Suprapubic skin (tissue), 4 donors: ENCODE results near the gene YJU2.

ENCODE experiments used
- CTCF ChIP-seq, 2 donors: fragments of 200-600 bp in 1 of 2; fragments of 450-650 bp in 1 of 2; sonication (generic) in 1 of 2; IDR thresholded peaks; one replicate each; pipeline ENCODE4 v1.5.1; 2016 to 2019; ENCODE audit warnings: antibody characterized with exemption in 2 of 2, mild to moderate bottlenecking in 1 of 2, moderate library complexity in 1 of 2
- EP300 ChIP-seq: sonication (generic); formaldehyde crosslinking; IDR thresholded peaks from one replicate; pipeline ENCODE4 v1.6.1; 2017; ENCODE audit warnings: antibody characterized with exemption
- POLR2A ChIP-seq, 2 donors: fragments of 450-650 bp; IDR thresholded peaks; one replicate each; pipeline ENCODE4 v1.6.1; 2017; ENCODE audit warnings: antibody characterized with exemption in 2 of 2, mild to moderate bottlenecking in 2 of 2, moderate library complexity in 2 of 2
- POLR2AphosphoS5 ChIP-seq, 3 donors: sonication (generic); formaldehyde crosslinking; IDR thresholded peaks; one replicate each; pipeline ENCODE4 v1.6.1; 2017; ENCODE audit warnings: antibody characterized with exemption in 3 of 3

- TF ChIP-seq CTCF (IDR thresholded peaks at IDR 0.05) (no peak), POLR2AphosphoS5 (IDR thresholded peaks at IDR 0.05) (no peak), POLR2A (IDR thresholded peaks at IDR 0.05) (no peak), EP300 (no peak)
These were observed 31.8 kb downstream of the YJU2 start, which contains the start of gene SHD for GRCh38 chr19:4278419-4279266.
